ENCODE measurements around the gene CDK14.

DNA sequence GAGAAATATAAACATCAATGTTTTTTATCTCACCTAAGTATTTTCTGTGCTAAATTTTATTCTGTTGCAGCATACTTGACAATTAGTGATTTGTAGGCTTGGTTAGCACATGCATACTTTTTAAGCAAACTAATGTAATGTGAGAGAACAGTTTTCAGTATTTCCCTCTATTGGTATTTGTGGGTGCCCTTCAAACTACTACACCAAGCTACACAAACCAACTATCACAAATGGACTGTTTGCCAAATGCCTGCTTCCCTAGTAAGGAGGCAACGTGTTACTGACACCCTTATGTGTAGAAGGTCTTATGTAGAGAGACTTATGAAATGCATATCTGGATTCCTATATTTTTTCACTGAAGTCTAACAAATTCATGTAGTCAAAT lies 569.7 kb downstream of the CDK14 start:
- TF ChIP-seq POLR2A (IDR thresholded peaks at IDR 0.05) = no peak
- no peak for TF ChIP-seq EP300 (IDR thresholded peaks at IDR 0.05)

Data from ovary (tissue), 1 donor.